Subcutaneous adipose tissue (tissue), 4 donors: ENCODE measurements around the gene C10orf67. TPM values are rescaled to one million over a fixed set of nuclear protein-coding genes. Genes with fewer than 3 reads are reported as not detected.

ENCODE experiments used
- total RNA-seq, 4 donors: library from RNA; depleted of rRNA; stranded (reverse); fragments of >200 nt; gene quantifications; one replicate each; pipeline ENCODE4 v1.1.0, GENCODE V29; 2016
- TF ChIP-seq, protein P1 (sequence below): fragments of 450-650 bp; IDR thresholded peaks from one replicate; pipeline ENCODE4 v1.5.1; 2016; ENCODE audit warnings: low read depth, mild to moderate bottlenecking, control low read depth, antibody characterized with exemption, moderate library complexity

The C10orf67 gene
- total RNA-seq, 4 donors from 2014 or later: not detected

DNA sequence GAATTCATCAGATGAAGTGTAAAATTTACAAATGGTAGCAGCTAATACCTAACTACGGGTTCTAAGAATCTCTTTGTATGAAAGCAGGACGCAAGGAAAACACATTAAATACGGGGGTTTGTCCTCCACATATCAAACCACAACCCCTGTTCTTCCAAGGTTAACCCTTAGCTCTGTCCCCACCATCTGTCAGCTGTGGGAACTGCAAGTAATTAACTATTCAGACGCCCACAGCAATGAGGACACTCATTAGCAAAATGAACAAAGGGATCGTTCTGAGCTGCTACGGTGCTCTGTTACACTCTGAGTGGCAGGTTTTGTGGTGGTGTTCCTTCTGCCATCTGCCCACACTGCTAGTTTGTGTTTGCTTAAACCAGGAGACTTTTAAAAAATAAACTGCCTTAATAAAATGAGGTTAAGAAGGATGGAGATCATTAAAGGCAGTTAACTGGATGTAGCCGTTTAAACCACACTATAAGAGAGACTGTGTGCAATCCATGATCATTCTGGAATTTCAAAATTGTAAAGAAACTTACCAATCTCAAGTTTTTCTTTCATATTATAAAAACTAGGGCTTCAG, 51.4 kb downstream of the C10orf67 start:
- TF ChIP-seq, protein P1, sequence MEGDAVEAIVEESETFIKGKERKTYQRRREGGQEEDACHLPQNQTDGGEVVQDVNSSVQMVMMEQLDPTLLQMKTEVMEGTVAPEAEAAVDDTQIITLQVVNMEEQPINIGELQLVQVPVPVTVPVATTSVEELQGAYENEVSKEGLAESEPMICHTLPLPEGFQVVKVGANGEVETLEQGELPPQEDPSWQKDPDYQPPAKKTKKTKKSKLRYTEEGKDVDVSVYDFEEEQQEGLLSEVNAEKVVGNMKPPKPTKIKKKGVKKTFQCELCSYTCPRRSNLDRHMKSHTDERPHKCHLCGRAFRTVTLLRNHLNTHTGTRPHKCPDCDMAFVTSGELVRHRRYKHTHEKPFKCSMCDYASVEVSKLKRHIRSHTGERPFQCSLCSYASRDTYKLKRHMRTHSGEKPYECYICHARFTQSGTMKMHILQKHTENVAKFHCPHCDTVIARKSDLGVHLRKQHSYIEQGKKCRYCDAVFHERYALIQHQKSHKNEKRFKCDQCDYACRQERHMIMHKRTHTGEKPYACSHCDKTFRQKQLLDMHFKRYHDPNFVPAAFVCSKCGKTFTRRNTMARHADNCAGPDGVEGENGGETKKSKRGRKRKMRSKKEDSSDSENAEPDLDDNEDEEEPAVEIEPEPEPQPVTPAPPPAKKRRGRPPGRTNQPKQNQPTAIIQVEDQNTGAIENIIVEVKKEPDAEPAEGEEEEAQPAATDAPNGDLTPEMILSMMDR: no peak

DNA sequence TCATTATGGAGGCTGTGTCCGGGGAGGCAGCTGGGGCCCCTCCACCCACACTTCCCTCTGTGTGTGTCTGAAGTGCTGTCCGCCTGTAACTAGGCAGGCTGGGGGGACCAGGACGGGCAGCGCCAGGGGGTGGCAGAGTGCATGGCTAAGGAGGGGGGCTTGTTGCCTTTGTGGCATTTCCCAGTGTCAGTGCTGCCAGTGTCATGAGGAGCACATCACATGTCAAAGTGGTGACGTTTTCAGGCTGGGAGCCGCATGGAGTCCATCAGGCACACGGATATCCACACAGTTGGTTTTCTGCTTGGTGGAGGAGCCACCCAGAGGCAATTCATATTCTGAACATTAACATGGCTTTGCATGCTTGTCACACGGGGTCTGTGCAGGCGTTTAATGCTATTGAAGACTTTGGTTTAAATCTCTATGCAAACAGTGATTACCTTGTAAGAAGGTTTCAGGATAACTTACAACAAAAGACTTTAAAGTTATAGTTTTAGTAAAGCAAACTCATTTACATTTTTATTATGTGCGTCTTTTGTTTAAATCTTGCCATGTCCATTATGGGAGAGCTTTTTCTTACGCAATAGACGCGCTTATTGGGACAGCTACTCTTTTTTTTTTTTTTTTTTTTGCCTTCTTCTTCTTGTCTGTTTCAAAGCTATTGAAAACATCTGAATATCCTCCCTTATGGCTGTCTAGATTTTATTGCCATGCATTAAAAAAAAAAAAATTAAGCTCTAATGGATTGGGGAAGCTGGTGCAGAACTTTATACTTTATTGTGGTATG, 52.9 kb downstream of the C10orf67 start:
- TF ChIP-seq, protein P1: no peak

DNA sequence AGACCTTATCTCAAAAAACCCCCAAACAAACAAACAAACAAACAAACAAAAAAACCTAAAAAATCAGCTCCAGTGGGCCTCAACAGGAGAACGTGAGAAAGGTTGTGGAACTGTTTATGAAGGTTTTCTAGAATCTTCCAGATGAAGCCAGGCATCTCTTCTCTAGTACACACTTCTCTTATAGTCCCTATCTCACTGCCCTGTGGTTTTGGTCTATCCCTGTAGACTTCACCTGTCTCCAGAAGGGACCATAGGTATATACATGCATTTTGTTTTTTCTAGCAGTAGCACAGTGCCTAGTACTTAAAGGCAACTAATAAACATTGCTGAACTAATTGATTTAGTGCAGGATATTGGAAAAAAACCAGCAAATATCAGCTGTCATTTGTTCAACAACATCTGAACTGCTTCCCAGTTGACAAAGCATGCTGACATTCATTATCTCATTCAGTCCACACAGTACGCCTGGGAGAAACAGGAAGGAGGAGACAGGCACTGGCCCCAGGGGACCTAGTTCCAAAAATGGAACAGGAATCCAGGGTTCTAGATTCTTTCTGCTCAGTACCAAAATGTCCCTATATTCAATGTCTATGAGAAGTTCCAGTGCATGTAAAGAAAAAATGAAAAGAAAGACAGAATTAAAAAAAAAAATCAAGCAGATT, 59.8 kb downstream of the C10orf67 start:
- TF ChIP-seq, protein P1: no peak

DNA sequence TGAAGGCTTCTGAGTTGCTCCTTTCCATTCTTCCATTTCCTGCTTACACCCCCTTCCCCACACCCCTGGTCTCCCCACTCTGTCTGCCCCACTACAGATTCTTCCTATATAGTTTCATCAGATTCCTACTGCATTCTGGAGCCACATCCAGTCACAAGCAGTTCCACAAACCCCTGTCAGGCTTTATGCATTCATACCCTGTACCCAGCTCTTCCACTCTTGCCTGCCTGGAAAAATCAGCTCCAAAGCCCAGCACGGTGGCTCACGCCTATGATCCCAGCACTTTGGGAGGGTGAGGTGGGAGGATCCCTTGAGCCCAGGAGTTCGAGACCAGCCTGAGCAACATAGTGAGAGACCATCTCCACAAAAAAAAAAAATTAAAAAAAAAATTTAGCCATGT, 60.4 kb downstream of the C10orf67 start:
- TF ChIP-seq, protein P1: no peak

DNA sequence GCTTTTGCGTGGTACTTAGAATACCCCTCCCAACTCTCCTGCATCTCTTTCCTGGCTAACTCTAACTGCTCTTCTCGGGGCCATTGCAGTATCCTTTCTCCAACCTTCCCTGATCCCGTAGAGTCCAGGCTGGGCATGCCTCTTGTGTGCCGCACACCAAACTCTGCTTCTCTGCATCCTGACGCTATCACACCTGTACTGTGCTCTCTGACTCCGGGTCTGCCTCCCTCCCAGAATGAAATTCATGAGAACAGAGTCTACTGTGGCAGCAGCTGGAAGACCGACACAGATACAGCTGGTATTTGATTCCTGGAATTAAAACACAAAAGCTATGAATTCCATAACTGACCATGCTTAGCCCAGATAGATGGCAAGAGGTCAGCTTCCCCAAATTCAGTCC, 60.9 kb downstream of the C10orf67 start:
- TF ChIP-seq, protein P1: no peak

DNA sequence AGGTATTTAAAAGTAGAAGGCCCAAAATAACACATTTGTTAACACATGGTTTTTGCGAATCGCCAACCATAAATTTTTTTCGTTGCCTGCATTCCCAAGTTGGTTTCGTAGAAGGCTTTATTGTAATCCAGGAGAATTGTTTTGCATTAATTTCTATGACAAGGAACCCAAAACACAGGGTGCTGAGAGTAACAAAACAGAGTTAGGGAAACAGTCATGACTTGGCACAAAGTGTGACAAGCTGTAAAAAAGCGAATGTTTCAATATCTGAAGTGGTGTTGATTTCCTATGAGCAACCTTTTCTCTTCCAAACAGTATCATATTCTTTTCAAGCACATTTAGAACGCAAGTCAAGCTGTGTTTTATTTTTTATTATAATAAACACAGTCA, 63.6 kb downstream of the C10orf67 start:
- TF ChIP-seq, protein P1: no peak

DNA sequence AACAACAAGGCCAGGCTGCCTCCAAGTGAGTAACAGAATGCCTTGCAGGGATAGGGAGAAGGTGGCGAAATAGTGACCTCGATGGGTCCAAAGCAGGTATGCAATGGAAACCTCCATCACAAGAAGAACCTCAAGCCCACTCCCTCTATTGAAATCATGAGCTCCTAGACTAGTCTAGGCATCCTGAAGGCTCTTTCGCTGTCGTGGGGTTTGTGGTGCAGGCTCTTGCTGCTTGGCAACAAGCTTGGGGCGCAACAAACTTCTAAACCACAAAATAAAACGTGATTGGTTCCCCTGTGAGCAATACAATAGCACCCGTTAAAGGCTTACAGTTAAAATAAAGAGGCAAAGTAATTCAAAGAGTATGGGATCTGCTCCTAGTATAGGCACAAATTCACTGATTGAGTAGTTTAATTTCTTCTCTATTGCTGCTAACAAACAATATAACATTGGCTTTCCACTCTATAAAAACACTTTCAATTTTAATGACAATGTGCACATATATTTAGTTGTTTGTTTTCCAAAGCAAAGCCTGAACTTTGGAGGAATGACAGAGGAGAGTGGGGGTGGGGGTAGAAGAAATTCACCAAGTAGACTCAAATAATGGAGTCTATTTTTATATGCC, 64.1 kb downstream of the C10orf67 start:
- TF ChIP-seq, protein P1: no peak
